IPS-18c (cell line): ENCODE results near the gene SBNO2.
"Not testable (repeated sequence)": the region's sequence is repeated elsewhere in the genome, so short reads cannot be mapped to it uniquely, and the experiment has no call there.

Experiments used
- H3K4me3 ChIP-seq: 2 replicates; pipeline ENCODE4 v1.7.0; 2013; ENCODE audit warnings: low read depth, mild to moderate bottlenecking, low read length, moderate library complexity; ENCODE audit not compliant: insufficient read depth
- H3K9me3 ChIP-seq: one replicate; pipeline ENCODE4 v1.6.1; 2013; ENCODE audit warnings: mild to moderate bottlenecking, low read length, moderate library complexity; ENCODE audit not compliant: control insufficient read depth, insufficient read depth

SBNO2 gene

DNA sequence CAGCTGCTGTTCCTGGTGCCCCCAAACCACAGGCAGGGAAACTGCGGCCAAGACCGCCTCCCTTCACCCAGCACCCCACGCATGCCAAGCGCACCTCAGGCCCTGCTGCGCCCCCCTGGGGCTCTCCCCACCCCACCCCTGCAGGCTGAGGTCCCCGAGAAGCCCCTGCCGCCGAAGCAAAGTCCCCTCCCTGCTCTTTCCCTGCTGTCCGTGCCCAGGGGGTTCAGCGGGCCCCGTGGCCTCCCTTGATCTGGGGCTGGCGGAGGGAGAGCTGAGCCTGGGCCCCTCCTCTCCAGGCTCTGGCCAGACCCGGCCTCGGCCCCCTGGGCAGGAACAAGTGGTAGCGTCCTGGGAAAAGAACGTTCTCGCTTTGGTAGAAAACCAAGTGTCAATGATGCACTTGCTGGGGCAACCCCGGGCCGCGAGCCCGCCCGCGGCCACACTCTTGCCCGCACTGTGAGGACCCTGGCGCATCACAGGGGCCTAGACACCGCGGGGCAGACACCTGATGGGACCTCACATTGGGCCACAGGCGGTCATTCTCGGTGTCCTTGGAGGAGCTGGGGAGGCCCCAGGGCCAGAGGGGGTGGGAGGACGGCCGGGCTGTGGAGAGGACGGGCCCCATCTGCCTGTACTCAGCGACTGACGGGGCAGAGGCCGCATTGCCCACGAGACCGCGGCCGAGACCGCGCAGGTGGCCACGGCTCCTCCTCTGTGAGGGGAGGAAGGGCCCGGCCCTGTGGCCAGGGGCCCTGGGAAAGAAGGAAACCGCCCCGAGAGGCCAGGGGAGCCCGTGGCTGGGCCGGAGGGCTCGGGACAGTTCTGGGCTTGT, 41.3 kb downstream of the SBNO2 start:
- no peaks in the 10 kb centered on the region for H3K9me3 ChIP-seq
- peak overlapping the region; percentile 40 for H3K4me3 ChIP-seq

DNA sequence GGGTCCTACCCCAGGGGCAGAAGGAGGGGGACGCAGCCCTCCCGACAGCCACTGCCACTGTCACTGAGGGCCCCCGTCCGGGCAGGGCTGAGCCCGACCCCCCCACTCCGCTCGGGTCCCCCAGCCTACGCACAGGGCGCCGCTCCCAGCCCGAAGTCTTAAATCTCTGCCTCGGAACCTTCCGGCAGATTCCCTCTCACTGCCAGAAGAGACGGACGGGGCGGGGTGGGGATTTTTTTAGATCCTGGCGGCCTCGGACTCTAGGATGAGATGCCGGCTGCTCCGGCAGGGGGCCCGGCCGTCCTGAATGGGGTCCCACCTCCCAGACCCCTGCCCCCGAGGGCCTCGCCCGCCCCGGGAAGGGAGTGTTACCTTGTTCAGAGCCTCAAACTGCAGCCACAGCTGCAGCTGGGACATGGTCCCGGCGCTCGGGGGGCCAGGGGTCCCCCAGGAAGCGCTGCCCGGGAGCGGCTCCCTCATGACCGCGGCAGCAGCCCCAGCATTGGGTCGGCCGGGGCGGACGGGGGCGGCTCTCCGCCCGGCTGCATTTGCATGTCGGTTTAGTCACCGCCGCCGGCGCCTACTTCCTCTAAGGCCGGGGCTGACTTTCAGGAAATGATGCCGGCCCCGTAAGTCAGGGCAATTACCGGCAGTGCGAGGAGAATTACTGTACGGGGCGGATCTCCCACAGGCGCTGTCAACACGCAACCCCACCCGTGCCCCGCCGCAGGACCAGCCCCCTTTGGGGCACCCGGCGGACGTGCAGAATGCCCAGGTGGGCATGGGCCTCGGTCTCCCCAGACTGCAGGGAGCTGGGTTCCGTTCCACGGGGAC, 42.1 kb downstream of the SBNO2 start:
- Histone ChIP-seq H3K4me3 (peak overlapping the region; percentile 40), H3K9me3 (no peaks in the 10 kb centered on the region)

GRCh38 chr19:1130771-1131717, 43.0 kb downstream of the SBNO2 start:
- Histone ChIP-seq H3K9me3 (no peaks in the 10 kb centered on the region), H3K4me3 (peak overlapping the region; percentile 40; the same call in 1 of the 2 replicates)

DNA sequence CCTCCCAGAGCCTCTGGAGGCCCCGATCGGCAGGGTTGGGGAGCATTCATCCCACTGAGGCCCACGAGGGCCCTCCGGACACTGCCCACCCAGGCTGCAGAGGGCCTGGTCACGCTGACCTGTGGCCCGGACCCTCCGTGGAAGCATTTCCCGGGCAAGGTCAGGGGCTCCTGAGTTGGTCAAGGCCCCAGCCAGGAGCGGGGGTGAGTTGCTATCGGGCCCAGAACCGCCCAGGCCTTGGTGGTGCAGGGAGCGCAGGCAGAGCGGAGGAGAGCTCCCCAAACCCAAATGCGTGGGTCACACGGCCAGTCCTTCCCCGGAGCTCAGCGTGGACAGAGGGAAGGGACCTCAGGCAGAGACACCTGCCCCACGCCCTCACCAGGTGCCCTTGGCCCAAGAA, 44.5 kb downstream of the SBNO2 start:
- Histone ChIP-seq H3K4me3 (no peak overlapping the region), H3K9me3 (no peaks in the 10 kb centered on the region)

- not testable (repeated sequence) for H3K9me3 ChIP-seq, H3K4me3 ChIP-seq
Measured at GRCh38 chr19:1129084-1129483, 45.0 kb downstream of the SBNO2 start.

GRCh38 chr19:1128106-1128505, 46.0 kb downstream of the SBNO2 start:
- H3K9me3 ChIP-seq = no peaks in the 10 kb centered on the region
- H3K4me3 ChIP-seq = no peak overlapping the region

DNA sequence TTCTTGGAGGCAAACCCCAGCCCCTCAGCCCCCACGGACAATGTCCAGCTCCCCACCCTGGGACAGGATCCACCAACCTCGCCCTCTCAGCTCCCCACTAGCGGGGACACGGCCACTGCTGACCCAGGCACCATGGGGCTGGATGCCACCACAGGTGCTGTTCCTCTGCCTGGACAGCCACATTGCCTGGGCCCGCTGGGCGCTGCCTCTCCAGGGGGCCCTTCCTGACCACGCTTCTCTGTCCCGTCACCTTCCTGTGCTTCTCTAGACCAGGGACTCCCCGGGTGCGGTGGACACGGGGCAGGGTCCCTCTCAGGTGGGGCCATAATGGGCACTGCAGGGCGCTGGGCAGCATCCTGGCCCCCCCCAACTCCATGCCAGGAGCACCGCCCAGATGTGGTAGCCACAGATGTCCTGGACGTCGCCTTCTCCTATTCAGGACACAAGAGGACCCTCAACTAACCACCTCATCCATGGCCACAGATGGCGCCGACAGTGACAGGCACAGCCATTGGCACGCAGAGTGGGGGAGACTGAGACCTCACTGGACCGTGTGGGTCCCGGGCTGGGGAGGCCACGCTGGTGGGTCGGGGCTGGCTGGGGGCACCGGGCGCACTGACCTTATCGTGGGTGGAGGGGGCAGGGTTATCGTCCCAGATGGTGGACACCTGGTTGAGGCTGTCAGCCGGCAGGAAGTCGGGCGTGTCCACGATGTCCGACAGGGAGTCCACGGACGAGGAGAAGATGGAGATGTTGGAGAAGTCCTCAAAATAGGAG, 46.9 kb downstream of the SBNO2 start:
- H3K4me3 ChIP-seq = no peak overlapping the region
- no peaks in the 10 kb centered on the region for H3K9me3 ChIP-seq

DNA sequence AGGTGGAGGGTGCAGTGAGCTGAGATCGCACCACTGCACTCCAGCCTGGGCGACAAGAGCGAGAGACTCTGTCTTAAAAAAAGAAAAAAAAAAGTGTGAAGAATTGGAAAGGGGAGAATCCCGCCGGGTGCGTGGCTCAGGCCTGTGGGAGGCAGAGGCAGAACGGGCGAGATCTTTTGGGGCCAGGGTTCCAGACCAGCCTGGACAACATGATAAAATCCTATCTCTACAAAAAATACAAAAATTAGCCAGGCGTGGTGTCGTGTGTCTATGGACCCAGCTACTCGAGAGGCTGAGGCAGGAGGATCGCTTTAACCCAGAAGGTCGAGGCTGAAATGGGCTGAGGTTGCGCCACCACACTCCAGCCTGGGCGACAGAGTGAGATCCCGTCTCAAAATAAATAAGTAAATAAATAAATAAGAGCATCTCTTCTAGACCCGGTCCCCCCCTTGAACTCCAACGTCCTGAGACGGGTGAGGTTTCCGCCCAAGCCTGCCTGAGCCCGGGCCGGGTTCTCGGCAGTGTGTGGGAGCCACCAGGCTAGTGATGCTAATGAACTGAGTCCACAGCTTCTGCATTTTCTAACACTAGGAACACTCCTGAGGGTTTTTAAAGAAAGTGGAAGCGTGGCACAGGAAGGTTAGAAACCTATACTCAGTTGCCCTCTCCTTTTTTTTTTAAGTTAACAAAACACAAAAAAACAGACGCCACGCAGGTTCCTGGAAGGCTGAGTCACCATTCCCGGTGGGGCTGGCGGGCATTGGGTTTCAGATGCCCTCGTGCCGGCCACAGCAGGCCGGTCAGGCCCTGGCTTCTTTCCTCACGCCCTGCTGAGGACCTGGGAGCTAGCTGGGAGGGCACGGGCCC, 48.2 kb downstream of the SBNO2 start:
- Histone ChIP-seq H3K4me3 (no peak overlapping the region), H3K9me3 (no peaks in the 10 kb centered on the region)

GRCh38 chr19:1123885-1124677, 50.0 kb downstream of the SBNO2 start:
- Histone ChIP-seq H3K9me3 (no peaks in the 10 kb centered on the region), H3K4me3 (no peak overlapping the region)

GRCh38 chr19:1123381-1123780, 50.7 kb downstream of the SBNO2 start:
- no peaks in the 10 kb centered on the region for H3K9me3 ChIP-seq
- H3K4me3 ChIP-seq = no peak overlapping the region

DNA sequence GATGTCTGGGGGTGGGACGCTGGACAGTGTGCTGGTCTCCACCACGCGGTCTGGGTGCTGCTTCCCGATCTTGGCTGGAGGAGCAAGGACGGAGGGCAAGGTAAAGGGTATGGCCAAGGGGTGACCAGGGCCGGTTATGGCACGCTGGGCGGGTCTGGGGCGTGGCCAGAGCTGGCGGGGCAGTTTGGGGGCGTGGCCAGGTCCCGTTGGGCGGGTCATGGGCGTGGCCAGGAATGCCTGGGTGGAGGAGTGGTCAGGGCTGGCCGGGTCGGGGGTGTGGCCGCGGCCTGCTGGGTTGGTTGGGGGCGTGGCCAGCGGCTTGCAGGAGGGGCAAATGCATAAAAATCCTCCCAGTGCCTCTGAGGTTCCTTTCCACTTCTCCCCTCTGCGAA, 51.1 kb downstream of the SBNO2 start:
- Histone ChIP-seq H3K4me3 (no peak overlapping the region; the same call in 1 of the 2 replicates), H3K9me3 (no peaks in the 10 kb centered on the region)

GRCh38 chr19:1122021-1122971, 51.8 kb downstream of the SBNO2 start:
- Histone ChIP-seq H3K4me3 (no peak overlapping the region; the same call in 1 of the 2 replicates), H3K9me3 (no peaks in the 10 kb centered on the region)

DNA sequence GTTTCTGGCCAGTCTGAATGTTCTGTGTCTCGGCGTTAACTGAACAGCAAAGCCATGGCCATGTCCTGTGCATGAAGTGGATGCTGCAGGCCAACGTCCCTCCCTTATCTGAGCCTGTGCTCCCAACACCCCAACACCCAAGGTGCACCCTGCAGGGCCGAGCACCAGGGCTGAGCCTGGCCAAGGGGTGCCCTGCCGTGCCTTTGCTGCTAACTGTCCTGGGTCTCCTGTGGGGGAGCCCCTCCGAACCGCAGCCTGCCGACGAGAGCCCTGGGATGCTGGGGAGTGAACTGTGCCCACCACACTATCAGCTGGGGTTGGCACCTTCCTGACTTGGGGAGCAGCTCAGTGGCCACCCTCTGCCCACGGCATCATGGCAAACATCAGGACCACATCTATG, 52.7 kb downstream of the SBNO2 start:
- no peak overlapping the region for H3K4me3 ChIP-seq
- H3K9me3 ChIP-seq = no peaks in the 10 kb centered on the region
